ENCODE results near the gene EYA2. TPM values are rescaled to one million over a fixed set of nuclear protein-coding genes. Genes with fewer than 3 reads are reported as not detected.

Gene EYA2
- polyA plus RNA-seq, 3 donors: 0.04 to 0.16 TPM; not detected in 1

DNA sequence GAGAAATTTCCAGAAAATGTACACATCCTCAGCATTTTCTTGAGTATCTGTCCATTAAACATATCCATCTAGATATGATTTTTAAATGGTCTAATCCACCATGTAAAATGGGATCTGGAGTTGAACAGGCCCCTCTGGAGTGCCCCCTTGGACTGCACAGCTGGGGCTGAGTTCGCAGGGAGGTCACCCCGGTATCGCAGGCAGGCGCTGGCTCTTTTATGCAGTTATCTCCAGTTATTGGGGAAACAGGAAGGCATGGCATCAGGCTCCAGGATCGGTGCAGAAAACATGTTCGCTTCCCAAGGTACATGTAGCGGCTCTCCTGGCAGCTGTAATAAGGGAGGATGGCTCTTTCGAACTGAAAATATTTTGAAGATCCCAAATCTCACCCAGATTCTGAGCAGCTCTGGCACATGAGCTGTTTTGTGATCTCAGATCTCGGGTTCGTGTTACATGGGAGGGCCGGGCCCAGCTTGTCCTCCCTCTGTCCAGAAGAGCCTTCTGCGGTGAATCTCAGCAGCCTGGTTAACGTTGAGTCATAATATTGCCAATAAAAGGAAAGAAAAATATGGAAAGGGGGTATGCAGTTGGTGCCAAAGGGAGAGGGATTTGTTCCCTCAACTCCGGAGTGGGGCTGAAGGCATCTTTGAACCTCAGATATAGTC is 167.7 kb downstream of the EYA2 start:
- 88% methylated on average over 10 of the region's 14 CpGs for WGBS (ENCODE audit: insufficient coverage)
- H3K27ac ChIP-seq (ENCODE audit: low read depth in 1 of 2, low read length in 2 of 2): no peak overlapping the region
- intact Hi-C loops (cut with micrococcal nuclease): no loop called here
- peaks cover 9 to 28% (median 20%) of the 10 kb centered on the region in 7 donors for H3K9me3 Mint-ChIP-seq
- H3K9ac ChIP-seq (ENCODE audit: insufficient read depth, low read length, poor library complexity, severe bottlenecking): no peak overlapping the region
- no peaks in the 10 kb centered on the region for H3K36me3 ChIP-seq (replicated peaks in 1 of 2; ENCODE audit: control insufficient read depth in 1 of 2, insufficient read depth in 2 of 2, low read length in 2 of 2)
- H3K4me1 ChIP-seq (ENCODE audit: control insufficient read depth in 1 of 2, insufficient read depth in 2 of 2, low read length in 2 of 2): no peaks in the 10 kb centered on the region
- H3K27ac Mint-ChIP-seq: no peak overlapping the region
- no peaks in the 10 kb centered on the region for H3K4me1 Mint-ChIP-seq
- H3K79me2 ChIP-seq (ENCODE audit: insufficient read depth, low read length): no peaks in the 10 kb centered on the region
- H3K4me3 ChIP-seq (replicated peaks in 1 of 3; ENCODE audit: low read depth in 2 of 3, low read length in 3 of 3): no peak overlapping the region
- H3K4me3 Mint-ChIP-seq: peak overlapping the region in 1 of 2 donors; percentile 33
- DNase-seq: no peak
- peaks cover 9 to 11% of the 10 kb centered on the region in 2 donors for H3K9me3 ChIP-seq (replicated peaks in 1 of 2; ENCODE audit: control insufficient read depth in 1 of 2, insufficient read depth in 1 of 2, low read length in 2 of 2)
- H2AFZ ChIP-seq (ENCODE audit: insufficient read depth, low read depth, low read length, poor library complexity, severe bottlenecking): no peak overlapping the region
- H3K4me2 ChIP-seq (replicated peaks; ENCODE audit: extremely low read depth, low read length, poor library complexity, severe bottlenecking): no peak overlapping the region
- H4K20me1 ChIP-seq (ENCODE audit: insufficient read depth, low read length): no peaks in the 10 kb centered on the region
- H3K36me3 Mint-ChIP-seq: no peaks in the 10 kb centered on the region
- TF ChIP-seq, protein P1, sequence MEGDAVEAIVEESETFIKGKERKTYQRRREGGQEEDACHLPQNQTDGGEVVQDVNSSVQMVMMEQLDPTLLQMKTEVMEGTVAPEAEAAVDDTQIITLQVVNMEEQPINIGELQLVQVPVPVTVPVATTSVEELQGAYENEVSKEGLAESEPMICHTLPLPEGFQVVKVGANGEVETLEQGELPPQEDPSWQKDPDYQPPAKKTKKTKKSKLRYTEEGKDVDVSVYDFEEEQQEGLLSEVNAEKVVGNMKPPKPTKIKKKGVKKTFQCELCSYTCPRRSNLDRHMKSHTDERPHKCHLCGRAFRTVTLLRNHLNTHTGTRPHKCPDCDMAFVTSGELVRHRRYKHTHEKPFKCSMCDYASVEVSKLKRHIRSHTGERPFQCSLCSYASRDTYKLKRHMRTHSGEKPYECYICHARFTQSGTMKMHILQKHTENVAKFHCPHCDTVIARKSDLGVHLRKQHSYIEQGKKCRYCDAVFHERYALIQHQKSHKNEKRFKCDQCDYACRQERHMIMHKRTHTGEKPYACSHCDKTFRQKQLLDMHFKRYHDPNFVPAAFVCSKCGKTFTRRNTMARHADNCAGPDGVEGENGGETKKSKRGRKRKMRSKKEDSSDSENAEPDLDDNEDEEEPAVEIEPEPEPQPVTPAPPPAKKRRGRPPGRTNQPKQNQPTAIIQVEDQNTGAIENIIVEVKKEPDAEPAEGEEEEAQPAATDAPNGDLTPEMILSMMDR (IDR thresholded peaks at IDR 0.05): no peak
- H3K27me3 ChIP-seq (ENCODE audit: control insufficient read depth in 2 of 2, insufficient read depth in 2 of 2, low read length in 2 of 2): no peaks in the 10 kb centered on the region
- H3K27me3 Mint-ChIP-seq (ENCODE audit: low read depth in 3 of 3): peaks cover 5 to 9% (median 6%) of the 10 kb centered on the region in 3 donors

DNA sequence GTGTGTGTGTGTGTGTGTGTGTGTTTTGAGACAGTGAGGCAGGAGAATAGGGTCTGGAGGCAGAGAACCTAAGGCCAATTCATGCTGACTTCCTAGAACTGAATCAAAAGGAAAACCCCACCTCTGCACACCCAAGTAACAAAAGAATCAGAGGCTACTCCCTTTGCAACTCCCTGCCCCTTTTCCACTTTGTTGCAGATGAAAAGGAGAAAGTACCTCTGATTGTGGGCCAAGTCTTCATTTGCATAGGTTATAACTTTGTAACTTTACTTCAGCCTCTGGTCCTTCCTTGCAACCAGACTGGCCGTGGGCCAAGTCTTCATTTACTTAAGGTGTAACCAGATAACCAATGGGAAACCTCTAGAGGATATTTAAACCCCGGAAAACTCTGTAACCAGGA is 168.8 kb downstream of the EYA2 start:
- TF ChIP-seq, protein P1 (IDR thresholded peaks at IDR 0.05): no peak
- Histone ChIP-seq H3K9ac (ENCODE audit: insufficient read depth, low read length, poor library complexity, severe bottlenecking) (no peak overlapping the region), H4K20me1 (ENCODE audit: insufficient read depth, low read length) (no peaks in the 10 kb centered on the region), H3K9me3 (replicated peaks in 1 of 2; ENCODE audit: control insufficient read depth in 1 of 2, insufficient read depth in 1 of 2, low read length in 2 of 2) (peaks cover 14 to 21% of the 10 kb centered on the region in 2 donors), H3K4me2 (replicated peaks; ENCODE audit: extremely low read depth, low read length, poor library complexity, severe bottlenecking) (no peak overlapping the region), H3K4me3 (replicated peaks in 1 of 3; ENCODE audit: low read depth in 2 of 3, low read length in 3 of 3) (no peak overlapping the region), H3K79me2 (ENCODE audit: insufficient read depth, low read length) (no peaks in the 10 kb centered on the region), H3K4me1 (ENCODE audit: control insufficient read depth in 1 of 2, insufficient read depth in 2 of 2, low read length in 2 of 2) (no peaks in the 10 kb centered on the region), H3K27me3 (ENCODE audit: control insufficient read depth in 2 of 2, insufficient read depth in 2 of 2, low read length in 2 of 2) (no peaks in the 10 kb centered on the region), H3K36me3 (replicated peaks in 1 of 2; ENCODE audit: control insufficient read depth in 1 of 2, insufficient read depth in 2 of 2, low read length in 2 of 2) (no peaks in the 10 kb centered on the region), H2AFZ (ENCODE audit: insufficient read depth, low read depth, low read length, poor library complexity, severe bottlenecking) (no peak overlapping the region), H3K27ac (ENCODE audit: low read depth in 1 of 2, low read length in 2 of 2) (no peak overlapping the region)
- Mint-ChIP-seq H3K4me3 (no peak overlapping the region), H3K36me3 (no peaks in the 10 kb centered on the region), H3K4me1 (no peaks in the 10 kb centered on the region), H3K9me3 (peaks cover 16 to 38% (median 29%) of the 10 kb centered on the region in 7 donors), H3K27ac (no peak overlapping the region), H3K27me3 (ENCODE audit: low read depth in 3 of 3) (peaks cover 5 to 9% (median 6%) of the 10 kb centered on the region in 3 donors)
- WGBS (ENCODE audit: insufficient coverage): no CpG with 5 or more reads among the region's 2 CpGs
- DNase-seq: no peak
- intact Hi-C loops (cut with micrococcal nuclease): no loop called here

Data from CD14-positive monocyte (primary cell).